ENCODE results near the gene BCDIN3D.

- TF ChIP-seq CTCF (IDR thresholded peaks at IDR 0.05) (no peak), POLR2A (IDR thresholded peaks at IDR 0.05) (no peak)
Measured at GRCh38 chr12:49832836-49833421, 10.0 kb downstream of the BCDIN3D start.
